MM.1S (cell line): ENCODE measurements around the gene APLN.

Experiments used
- DNase-seq: peaks from one replicate; pipeline ENCODE4 v3.0.0-alpha.2; 2015
- H2AFZ ChIP-seq: fragments of 300-600 bp; sonication (generic); 2 replicates; pipeline ENCODE4 v1.6.0; 2016; ENCODE audit warnings: antibody characterized with exemption, low read length
- H3F3A ChIP-seq: fragments of 300-600 bp; sonication (generic); 2 replicates; pipeline ENCODE4 v1.6.1; 2016; ENCODE audit warnings: mild to moderate bottlenecking, antibody characterized with exemption, low read length, moderate library complexity, mixed read lengths; ENCODE audit not compliant: insufficient read depth
- H3K27ac ChIP-seq: fragments of 300-600 bp; sonication (generic); 2 replicates; pipeline ENCODE4 v1.5.1; 2016; ENCODE audit warnings: mild to moderate bottlenecking, low read length
- H3K27me3 ChIP-seq: fragments of 300-600 bp; sonication (generic); replicated peaks from 2 replicates; pipeline ENCODE4 v1.6.0; 2016; ENCODE audit warnings: low read length; ENCODE audit not compliant: insufficient read depth
- H3K36me3 ChIP-seq: fragments of 300-600 bp; sonication (generic); replicated peaks from 2 replicates; pipeline ENCODE4 v1.6.1; 2016; ENCODE audit warnings: mild to moderate bottlenecking, low read length, mixed read lengths; ENCODE audit not compliant: insufficient read depth
- H3K4me1 ChIP-seq: fragments of 300-600 bp; sonication (generic); 2 replicates; pipeline ENCODE4 v1.6.1; 2016; ENCODE audit warnings: low read length, mixed read lengths
- H3K4me2 ChIP-seq: fragments of 300-600 bp; sonication (generic); 2 replicates; pipeline ENCODE4 v1.6.0; 2016; ENCODE audit warnings: low read depth, low read length
- H3K4me3 ChIP-seq: fragments of 300-600 bp; sonication (generic); 2 replicates; pipeline ENCODE4 v1.5.1; 2016; ENCODE audit warnings: low read length, mixed read lengths
- H3K79me2 ChIP-seq: fragments of 300-600 bp; sonication (generic); 2 replicates; pipeline ENCODE4 v1.6.1; 2016; ENCODE audit warnings: mixed run types, low read length, mixed read lengths
- H3K9ac ChIP-seq: fragments of 300-600 bp; sonication (generic); 2 replicates; pipeline ENCODE4 v1.6.1; 2016; ENCODE audit warnings: low read length, mixed read lengths
- H3K9me2 ChIP-seq: fragments of 300-600 bp; sonication (generic); replicated peaks from 2 replicates; pipeline ENCODE4 v1.6.1; 2016; ENCODE audit warnings: mild to moderate bottlenecking, low read length, mixed read lengths; ENCODE audit not compliant: insufficient read depth
- H3K9me3 ChIP-seq: fragments of 300-600 bp; sonication (generic); replicated peaks from 2 replicates; pipeline ENCODE4 v1.6.1; 2016; ENCODE audit warnings: mild to moderate bottlenecking, low read length, mixed read lengths; ENCODE audit not compliant: insufficient read depth
- H4K20me1 ChIP-seq: fragments of 300-600 bp; sonication (generic); 2 replicates; pipeline ENCODE4 v1.6.1; 2016; ENCODE audit warnings: mild to moderate bottlenecking, low read length, moderate library complexity, mixed read lengths; ENCODE audit not compliant: insufficient read depth
- CTCF ChIP-seq: fragments of 300-600 bp; sonication (generic); IDR thresholded peaks from 2 replicates; pipeline ENCODE4 v1.5.1; 2016; ENCODE audit warnings: antibody characterized with exemption, low read length, mixed read lengths
- EZH2 ChIP-seq: fragments of 300-600 bp; sonication (generic); optimal IDR thresholded peaks from 2 replicates; pipeline ENCODE3; 2017; ENCODE audit warnings: low read depth, mild to moderate bottlenecking, antibody characterized with exemption, low read length, mixed read lengths
- EZH2phosphoT487 ChIP-seq: fragments of 300-600 bp; sonication (generic); IDR thresholded peaks from 2 replicates; pipeline ENCODE4 v1.6.1; 2018; ENCODE audit warnings: antibody characterized with exemption, low read length

Gene APLN

GRCh38 chrX:129651756-129652564 is 2.8 kb downstream of the APLN start:
- no peaks in the 10 kb centered on the region for H3K27me3 ChIP-seq
- H3K4me1 ChIP-seq = no peaks in the 10 kb centered on the region
- no peaks in the 10 kb centered on the region for H3K9me3 ChIP-seq
- H3K4me2 ChIP-seq = no peak overlapping the region
- H3K9me2 ChIP-seq = no peaks in the 10 kb centered on the region
- H3F3A ChIP-seq = no peaks in the 10 kb centered on the region
- no peaks in the 10 kb centered on the region for H3K36me3 ChIP-seq
- no peak overlapping the region for H3K27ac ChIP-seq
- no peak for TF ChIP-seq EZH2phosphoT487
- TF ChIP-seq CTCF = no peak
- TF ChIP-seq EZH2 = no peak
- DNase-seq = no peak
- no peak overlapping the region for H2AFZ ChIP-seq
- no peak overlapping the region for H3K9ac ChIP-seq
- H4K20me1 ChIP-seq = no peaks in the 10 kb centered on the region
- no peak overlapping the region for H3K4me3 ChIP-seq
- H3K79me2 ChIP-seq = no peaks in the 10 kb centered on the region

DNA sequence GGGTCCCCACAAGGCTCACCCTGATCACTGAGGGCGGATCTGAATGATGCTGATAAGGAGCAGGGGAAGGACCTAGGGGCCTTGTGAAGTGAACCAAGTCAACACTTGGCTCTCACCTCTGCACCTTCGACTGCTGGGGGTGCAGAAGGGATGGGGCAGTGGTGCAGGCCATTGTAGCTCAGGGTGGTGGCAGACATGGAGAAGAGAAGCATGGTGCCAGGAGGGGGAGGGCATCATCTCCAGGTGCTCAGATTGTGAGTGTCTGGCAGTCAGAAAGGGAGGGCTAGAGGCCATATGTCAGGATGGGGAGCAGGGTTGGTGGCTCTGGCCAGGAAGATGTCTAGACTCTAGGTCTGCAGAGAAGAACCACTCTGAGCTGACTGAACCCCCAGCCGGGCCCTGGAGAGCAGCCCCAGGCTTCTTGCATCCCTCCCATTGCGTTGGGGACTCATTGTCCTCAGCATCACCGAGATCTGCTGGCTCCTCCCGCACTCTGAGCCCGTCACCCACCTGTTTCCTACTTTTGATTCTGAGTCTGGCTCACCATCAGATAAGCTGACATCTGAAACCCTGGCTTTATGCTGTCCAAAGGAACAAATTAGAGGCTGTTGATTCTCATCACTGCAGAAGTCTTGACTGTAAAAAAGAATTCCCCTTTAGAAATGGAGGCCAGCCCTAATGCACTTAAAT is 3.8 kb downstream of the APLN start:
- H3K4me2 ChIP-seq = no peak overlapping the region
- DNase-seq = no peak
- no peaks in the 10 kb centered on the region for H3K9me3 ChIP-seq
- H3K36me3 ChIP-seq = no peaks in the 10 kb centered on the region
- H3K27ac ChIP-seq = no peak overlapping the region
- no peak overlapping the region for H2AFZ ChIP-seq
- TF ChIP-seq EZH2 (no peak), CTCF (no peak), EZH2phosphoT487 (no peak)
- no peaks in the 10 kb centered on the region for H3K79me2 ChIP-seq
- H3K9me2 ChIP-seq = no peaks in the 10 kb centered on the region
- H3K27me3 ChIP-seq = no peaks in the 10 kb centered on the region
- no peaks in the 10 kb centered on the region for H3F3A ChIP-seq
- H3K4me3 ChIP-seq = no peak overlapping the region
- no peak overlapping the region for H3K9ac ChIP-seq
- H3K4me1 ChIP-seq = no peaks in the 10 kb centered on the region
- H4K20me1 ChIP-seq = no peaks in the 10 kb centered on the region

- H3K9ac ChIP-seq = no peak overlapping the region
- no peak overlapping the region for H2AFZ ChIP-seq
- no peak overlapping the region for H3K4me3 ChIP-seq
- no peaks in the 10 kb centered on the region for H3K36me3 ChIP-seq
- no peaks in the 10 kb centered on the region for H3K9me2 ChIP-seq
- H4K20me1 ChIP-seq = no peaks in the 10 kb centered on the region
- no peak overlapping the region for H3K4me2 ChIP-seq
- TF ChIP-seq CTCF = no peak
- no peaks in the 10 kb centered on the region for H3K79me2 ChIP-seq
- H3K27ac ChIP-seq = no peak overlapping the region
- no peak for DNase-seq
- H3K4me1 ChIP-seq = no peaks in the 10 kb centered on the region
- H3F3A ChIP-seq = no peaks in the 10 kb centered on the region
- no peaks in the 10 kb centered on the region for H3K9me3 ChIP-seq
- no peaks in the 10 kb centered on the region for H3K27me3 ChIP-seq
Measured at GRCh38 chrX:129650183-129650689, 4.5 kb downstream of the APLN start.
